HCT116 (cell line): ENCODE data around the gene ACTR1B.

Experiments
- ATF3 ChIP-seq: IDR thresholded peaks from 2 replicates; pipeline ENCODE4 v1.6.1; 2012
- CTCF ChIP-seq, 3 experiments: fragments of 200-600 bp in 1 of 3; sonication (generic) in 1 of 3; IDR thresholded peaks in 2 of 3; conservative IDR thresholded peaks in 1 of 3; 2 replicates each; pipeline ENCODE4 v1.5.1; 2012 to 2017; ENCODE audit warnings: low read depth in 2 of 3, low read length in 2 of 3, antibody characterized with exemption in 1 of 3, borderline replicate concordance in 1 of 3, control low read depth in 1 of 3, mild to moderate bottlenecking in 1 of 3, mixed read lengths in 1 of 3, mixed run types in 1 of 3, moderate library complexity in 1 of 3; ENCODE audit not compliant: insufficient read depth in 1 of 3
- EGR1 ChIP-seq: IDR thresholded peaks from 2 replicates; pipeline ENCODE4 v1.6.1; 2012; ENCODE audit warnings: low read depth
- EZH2 ChIP-seq: fragments of 200-600 bp; sonication (generic); IDR thresholded peaks from 2 replicates; pipeline ENCODE4 v1.6.1; 2017; ENCODE audit warnings: antibody characterized with exemption, mixed run types
- EZH2phosphoT487 ChIP-seq: fragments of 200-600 bp; IDR thresholded peaks from 2 replicates; pipeline ENCODE4 v1.6.1; 2018; ENCODE audit warnings: antibody characterized with exemption, borderline replicate concordance
- FOSL1 ChIP-seq: IDR thresholded peaks from 2 replicates; pipeline ENCODE4 v1.6.1; 2012; ENCODE audit warnings: low read depth
- MAX ChIP-seq: IDR thresholded peaks from 2 replicates; pipeline ENCODE4 v1.6.1; 2012
- POLR2A ChIP-seq: IDR thresholded peaks from 2 replicates; pipeline ENCODE4 v1.7.0; 2011; ENCODE audit warnings: borderline replicate concordance; ENCODE audit not compliant: insufficient read depth, insufficient read length; ENCODE audit errors: extremely low read depth
- SIN3A ChIP-seq: IDR thresholded peaks from 2 replicates; pipeline ENCODE4 v1.6.1; 2012; ENCODE audit warnings: low read depth
- SRF ChIP-seq: IDR thresholded peaks from 2 replicates; pipeline ENCODE4 v1.6.1; 2012; ENCODE audit warnings: low read depth
- ZBTB33 ChIP-seq: IDR thresholded peaks from 2 replicates; pipeline ENCODE4 v1.6.1; 2011; ENCODE audit warnings: mild to moderate bottlenecking, low read length, moderate library complexity; ENCODE audit not compliant: insufficient replicate concordance; ENCODE audit errors: extremely low read depth

- TF ChIP-seq CTCF (IDR thresholded peaks at IDR 0.05 in 2 of 3, conservative IDR thresholded peaks at IDR 0.05 in 1 of 3; ENCODE audit: borderline replicate concordance in 1 of 3, insufficient read depth in 1 of 3, low read depth in 2 of 3, low read length in 2 of 3) (no peak), EGR1 (no peak), POLR2A (no peak), MAX (no peak), ZBTB33 (no peak), EZH2 (no peak), ATF3 (no peak), SIN3A (no peak), EZH2phosphoT487 (no peak), SRF (no peak), FOSL1 (no peak)
Measured at GRCh38 chr2:97673915-97674283, 10.1 kb upstream of the ACTR1B start.
